SK-N-SH treated with all-trans-retinoic acid at 6 μM for 48 hours (cell line): ENCODE results near the gene VTI1A.

ENCODE experiments used
- ATAC-seq: fragments of 200-7000 bp; cut with Tn5 transposase; 3 replicates; pipeline ENCODE4 v1.9.1; 2020; ENCODE audit warnings: mild to moderate bottlenecking, moderate library complexity
- ARNTL ChIP-seq: fragments of 450-650 bp; formaldehyde crosslinking; IDR thresholded peaks from 2 replicates; pipeline ENCODE4 v1.5.0; 2020; ENCODE audit warnings: low read depth, mild to moderate bottlenecking, moderate library complexity, borderline replicate concordance
- BACH2 ChIP-seq: fragments of 250-450 bp; sonication (Bioruptor Pico); IDR thresholded peaks from 2 replicates; pipeline ENCODE4 v1.9.0; 2021; ENCODE audit warnings: mild to moderate bottlenecking, borderline replicate concordance
- CSDC2 ChIP-seq: fragments of 250-450 bp; sonication (Bioruptor Pico); IDR thresholded peaks from 2 replicates; pipeline ENCODE4 v1.5.0; 2020; ENCODE audit warnings: mild to moderate bottlenecking, moderate library complexity
- ESRRG ChIP-seq: fragments of 250-450 bp; sonication (Bioruptor Pico); IDR thresholded peaks from 2 replicates; pipeline ENCODE4 v1.6.1; 2021; ENCODE audit warnings: mild to moderate bottlenecking
- GLIS3 ChIP-seq: fragments of 250-450 bp; sonication (Bioruptor Pico); IDR thresholded peaks from 2 replicates; pipeline ENCODE4 v1.5.0; 2020; ENCODE audit warnings: mild to moderate bottlenecking, moderate library complexity
- OSR1 ChIP-seq: fragments of 250-450 bp; sonication (Bioruptor Pico); IDR thresholded peaks from 2 replicates; pipeline ENCODE4 v1.8.0; 2022; ENCODE audit warnings: moderate library complexity, mild to moderate bottlenecking, inconsistent platforms
- PPARA ChIP-seq: fragments of 250-450 bp; sonication (Bioruptor Pico); IDR thresholded peaks from 2 replicates; pipeline ENCODE4 v1.5.0; 2020; ENCODE audit warnings: mild to moderate bottlenecking, borderline replicate concordance
- RARB ChIP-seq: fragments of 250-450 bp; sonication (Bioruptor Pico); IDR thresholded peaks from 2 replicates; pipeline ENCODE4 v1.8.0; 2021; ENCODE audit warnings: mild to moderate bottlenecking, moderate library complexity
- SNAI2 ChIP-seq: fragments of 250-450 bp; sonication (Bioruptor Pico); IDR thresholded peaks from 2 replicates; pipeline ENCODE4 v1.5.0; 2020; ENCODE audit warnings: mild to moderate bottlenecking, moderate library complexity
- TCF4 ChIP-seq: fragments of 250-450 bp; sonication (Bioruptor Pico); IDR thresholded peaks from 2 replicates; pipeline ENCODE4 v1.8.0; 2021; ENCODE audit warnings: mild to moderate bottlenecking, moderate library complexity, borderline replicate concordance
- TOX ChIP-seq: fragments of 250-450 bp; sonication (Bioruptor Pico); IDR thresholded peaks from 2 replicates; pipeline ENCODE4 v1.8.0; 2021; ENCODE audit warnings: mild to moderate bottlenecking, moderate library complexity, borderline replicate concordance
- ZC3H10 ChIP-seq: fragments of 250-450 bp; sonication (Bioruptor Pico); IDR thresholded peaks from 2 replicates; pipeline ENCODE4 v1.5.1; 2021; ENCODE audit warnings: mild to moderate bottlenecking, moderate library complexity
- ZFP3 ChIP-seq: fragments of 250-450 bp; sonication (Bioruptor Pico); IDR thresholded peaks from 2 replicates; pipeline ENCODE4 v1.5.0; 2020; ENCODE audit warnings: mild to moderate bottlenecking, moderate library complexity
- ZFP30 ChIP-seq: fragments of 450-650 bp; formaldehyde crosslinking; IDR thresholded peaks from 2 replicates; pipeline ENCODE4 v1.5.0; 2022; ENCODE audit warnings: mild to moderate bottlenecking, moderate library complexity
- ZNF565 ChIP-seq: fragments of 450-650 bp; formaldehyde crosslinking; conservative IDR thresholded peaks from 2 replicates; pipeline ENCODE4 v1.5.0; 2020; ENCODE audit warnings: low read depth, mild to moderate bottlenecking, moderate library complexity
- ZNF70 ChIP-seq: fragments of 450-650 bp; formaldehyde crosslinking; IDR thresholded peaks from 2 replicates; pipeline ENCODE4 v1.5.0; 2020; ENCODE audit warnings: mild to moderate bottlenecking, moderate library complexity
- ZNF8 ChIP-seq: fragments of 450-650 bp; formaldehyde crosslinking; IDR thresholded peaks from 2 replicates; pipeline ENCODE4 v1.5.0; 2020; ENCODE audit warnings: mild to moderate bottlenecking, moderate library complexity
- TF ChIP-seq, protein P1 (sequence below): fragments of 250-450 bp; sonication (Bioruptor Pico); IDR thresholded peaks from 2 replicates; pipeline ENCODE4 v1.8.0; 2021; ENCODE audit warnings: low read depth, mild to moderate bottlenecking, moderate library complexity, borderline replicate concordance
- TF ChIP-seq, protein P2 (sequence below): fragments of 250-450 bp; sonication (Bioruptor Pico); IDR thresholded peaks from 2 replicates; pipeline ENCODE4 v1.5.0; 2020; ENCODE audit warnings: mild to moderate bottlenecking, moderate library complexity
- TF ChIP-seq, protein P3 (sequence below): fragments of 250-450 bp; sonication (Bioruptor Pico); IDR thresholded peaks from 2 replicates; pipeline ENCODE4 v1.5.1; 2021; ENCODE audit warnings: mild to moderate bottlenecking, moderate library complexity
- TF ChIP-seq, protein P4 (sequence below): fragments of 250-450 bp; sonication (Bioruptor Pico); IDR thresholded peaks from 2 replicates; pipeline ENCODE4 v1.8.0; 2020; ENCODE audit warnings: mild to moderate bottlenecking, moderate library complexity, borderline replicate concordance
- TF ChIP-seq, protein P5 (sequence below): fragments of 250-450 bp; sonication (Bioruptor Pico); IDR thresholded peaks from 2 replicates; pipeline ENCODE4 v1.5.1; 2020; ENCODE audit warnings: low read depth, mild to moderate bottlenecking, moderate library complexity

VTI1A gene

DNA sequence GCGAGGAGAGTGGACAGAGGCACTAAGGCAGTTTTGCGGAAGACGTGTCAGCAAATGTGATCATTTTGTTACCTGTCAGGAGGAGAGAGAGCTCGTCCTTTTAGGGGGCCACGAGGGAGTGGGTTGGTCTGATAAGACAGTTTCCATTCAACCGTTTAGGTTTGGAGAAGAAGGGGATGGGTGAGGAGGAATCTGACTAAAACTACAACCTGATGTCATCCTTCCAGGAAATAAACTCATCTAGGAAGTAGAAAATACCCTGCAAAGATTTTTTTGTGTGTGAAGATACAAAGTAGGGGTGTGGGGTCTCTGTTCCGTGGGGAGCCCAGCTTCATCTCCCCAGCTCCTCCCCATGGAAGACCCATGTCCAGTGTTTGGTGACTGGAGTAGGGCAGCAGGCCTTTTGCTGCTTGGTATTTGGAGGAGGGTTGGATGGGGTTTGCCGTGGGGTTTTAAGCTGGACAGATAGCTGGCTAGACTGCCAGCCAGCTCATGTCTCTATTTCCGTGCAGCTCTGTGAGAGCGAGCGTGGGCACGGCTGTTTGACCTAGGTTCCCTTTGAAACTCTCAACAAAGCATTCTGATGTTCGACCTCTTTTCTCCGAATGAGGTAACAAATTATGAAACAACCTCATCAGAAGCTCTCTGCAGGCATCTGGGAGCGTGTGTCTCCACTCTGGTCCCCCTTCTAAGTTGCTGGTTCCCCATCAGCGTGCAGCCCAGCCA is 367.0 kb downstream of the VTI1A start:
- ATAC-seq = no peak
- TF ChIP-seq ZNF8 (CRISPR knock-in tag) (no peak), TOX (CRISPR knock-in tag) (no peak), PPARA (CRISPR knock-in tag) (no peak), TCF4 (no peak), OSR1 (no peak), ZNF70 (CRISPR knock-in tag) (no peak), ZFP30 (CRISPR knock-in tag) (no peak), ZNF565 (CRISPR knock-in tag) (no peak), BACH2 (CRISPR knock-in tag) (no peak), ZFP3 (CRISPR knock-in tag) (no peak), CSDC2 (CRISPR knock-in tag) (no peak), ESRRG (CRISPR knock-in tag) (no peak), GLIS3 (CRISPR knock-in tag) (no peak), ZC3H10 (CRISPR knock-in tag) (no peak), RARB (CRISPR knock-in tag) (no peak)
- TF ChIP-seq, protein P1, sequence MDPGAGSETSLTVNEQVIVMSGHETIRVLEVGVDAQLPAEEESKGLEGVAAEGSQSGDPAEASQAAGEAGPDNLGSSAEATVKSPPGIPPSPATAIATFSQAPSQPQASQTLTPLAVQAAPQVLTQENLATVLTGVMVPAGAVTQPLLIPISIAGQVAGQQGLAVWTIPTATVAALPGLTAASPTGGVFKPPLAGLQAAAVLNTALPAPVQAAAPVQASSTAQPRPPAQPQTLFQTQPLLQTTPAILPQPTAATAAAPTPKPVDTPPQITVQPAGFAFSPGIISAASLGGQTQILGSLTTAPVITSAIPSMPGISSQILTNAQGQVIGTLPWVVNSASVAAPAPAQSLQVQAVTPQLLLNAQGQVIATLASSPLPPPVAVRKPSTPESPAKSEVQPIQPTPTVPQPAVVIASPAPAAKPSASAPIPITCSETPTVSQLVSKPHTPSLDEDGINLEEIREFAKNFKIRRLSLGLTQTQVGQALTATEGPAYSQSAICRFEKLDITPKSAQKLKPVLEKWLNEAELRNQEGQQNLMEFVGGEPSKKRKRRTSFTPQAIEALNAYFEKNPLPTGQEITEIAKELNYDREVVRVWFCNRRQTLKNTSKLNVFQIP (CRISPR knock-in tag) = no peak
- TF ChIP-seq, protein P2, sequence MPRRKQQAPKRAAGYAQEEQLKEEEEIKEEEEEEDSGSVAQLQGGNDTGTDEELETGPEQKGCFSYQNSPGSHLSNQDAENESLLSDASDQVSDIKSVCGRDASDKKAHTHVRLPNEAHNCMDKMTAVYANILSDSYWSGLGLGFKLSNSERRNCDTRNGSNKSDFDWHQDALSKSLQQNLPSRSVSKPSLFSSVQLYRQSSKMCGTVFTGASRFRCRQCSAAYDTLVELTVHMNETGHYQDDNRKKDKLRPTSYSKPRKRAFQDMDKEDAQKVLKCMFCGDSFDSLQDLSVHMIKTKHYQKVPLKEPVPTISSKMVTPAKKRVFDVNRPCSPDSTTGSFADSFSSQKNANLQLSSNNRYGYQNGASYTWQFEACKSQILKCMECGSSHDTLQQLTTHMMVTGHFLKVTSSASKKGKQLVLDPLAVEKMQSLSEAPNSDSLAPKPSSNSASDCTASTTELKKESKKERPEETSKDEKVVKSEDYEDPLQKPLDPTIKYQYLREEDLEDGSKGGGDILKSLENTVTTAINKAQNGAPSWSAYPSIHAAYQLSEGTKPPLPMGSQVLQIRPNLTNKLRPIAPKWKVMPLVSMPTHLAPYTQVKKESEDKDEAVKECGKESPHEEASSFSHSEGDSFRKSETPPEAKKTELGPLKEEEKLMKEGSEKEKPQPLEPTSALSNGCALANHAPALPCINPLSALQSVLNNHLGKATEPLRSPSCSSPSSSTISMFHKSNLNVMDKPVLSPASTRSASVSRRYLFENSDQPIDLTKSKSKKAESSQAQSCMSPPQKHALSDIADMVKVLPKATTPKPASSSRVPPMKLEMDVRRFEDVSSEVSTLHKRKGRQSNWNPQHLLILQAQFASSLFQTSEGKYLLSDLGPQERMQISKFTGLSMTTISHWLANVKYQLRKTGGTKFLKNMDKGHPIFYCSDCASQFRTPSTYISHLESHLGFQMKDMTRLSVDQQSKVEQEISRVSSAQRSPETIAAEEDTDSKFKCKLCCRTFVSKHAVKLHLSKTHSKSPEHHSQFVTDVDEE (CRISPR knock-in tag) = no peak
- TF ChIP-seq, protein P3, sequence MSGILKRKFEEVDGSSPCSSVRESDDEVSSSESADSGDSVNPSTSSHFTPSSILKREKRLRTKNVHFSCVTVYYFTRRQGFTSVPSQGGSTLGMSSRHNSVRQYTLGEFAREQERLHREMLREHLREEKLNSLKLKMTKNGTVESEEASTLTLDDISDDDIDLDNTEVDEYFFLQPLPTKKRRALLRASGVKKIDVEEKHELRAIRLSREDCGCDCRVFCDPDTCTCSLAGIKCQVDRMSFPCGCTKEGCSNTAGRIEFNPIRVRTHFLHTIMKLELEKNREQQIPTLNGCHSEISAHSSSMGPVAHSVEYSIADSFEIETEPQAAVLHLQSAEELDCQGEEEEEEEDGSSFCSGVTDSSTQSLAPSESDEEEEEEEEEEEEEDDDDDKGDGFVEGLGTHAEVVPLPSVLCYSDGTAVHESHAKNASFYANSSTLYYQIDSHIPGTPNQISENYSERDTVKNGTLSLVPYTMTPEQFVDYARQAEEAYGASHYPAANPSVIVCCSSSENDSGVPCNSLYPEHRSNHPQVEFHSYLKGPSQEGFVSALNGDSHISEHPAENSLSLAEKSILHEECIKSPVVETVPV (CRISPR knock-in tag) = no peak
- TF ChIP-seq, protein P4, sequence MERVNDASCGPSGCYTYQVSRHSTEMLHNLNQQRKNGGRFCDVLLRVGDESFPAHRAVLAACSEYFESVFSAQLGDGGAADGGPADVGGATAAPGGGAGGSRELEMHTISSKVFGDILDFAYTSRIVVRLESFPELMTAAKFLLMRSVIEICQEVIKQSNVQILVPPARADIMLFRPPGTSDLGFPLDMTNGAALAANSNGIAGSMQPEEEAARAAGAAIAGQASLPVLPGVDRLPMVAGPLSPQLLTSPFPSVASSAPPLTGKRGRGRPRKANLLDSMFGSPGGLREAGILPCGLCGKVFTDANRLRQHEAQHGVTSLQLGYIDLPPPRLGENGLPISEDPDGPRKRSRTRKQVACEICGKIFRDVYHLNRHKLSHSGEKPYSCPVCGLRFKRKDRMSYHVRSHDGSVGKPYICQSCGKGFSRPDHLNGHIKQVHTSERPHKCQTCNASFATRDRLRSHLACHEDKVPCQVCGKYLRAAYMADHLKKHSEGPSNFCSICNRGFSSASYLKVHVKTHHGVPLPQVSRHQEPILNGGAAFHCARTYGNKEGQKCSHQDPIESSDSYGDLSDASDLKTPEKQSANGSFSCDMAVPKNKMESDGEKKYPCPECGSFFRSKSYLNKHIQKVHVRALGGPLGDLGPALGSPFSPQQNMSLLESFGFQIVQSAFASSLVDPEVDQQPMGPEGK (CRISPR knock-in tag) = no peak

DNA sequence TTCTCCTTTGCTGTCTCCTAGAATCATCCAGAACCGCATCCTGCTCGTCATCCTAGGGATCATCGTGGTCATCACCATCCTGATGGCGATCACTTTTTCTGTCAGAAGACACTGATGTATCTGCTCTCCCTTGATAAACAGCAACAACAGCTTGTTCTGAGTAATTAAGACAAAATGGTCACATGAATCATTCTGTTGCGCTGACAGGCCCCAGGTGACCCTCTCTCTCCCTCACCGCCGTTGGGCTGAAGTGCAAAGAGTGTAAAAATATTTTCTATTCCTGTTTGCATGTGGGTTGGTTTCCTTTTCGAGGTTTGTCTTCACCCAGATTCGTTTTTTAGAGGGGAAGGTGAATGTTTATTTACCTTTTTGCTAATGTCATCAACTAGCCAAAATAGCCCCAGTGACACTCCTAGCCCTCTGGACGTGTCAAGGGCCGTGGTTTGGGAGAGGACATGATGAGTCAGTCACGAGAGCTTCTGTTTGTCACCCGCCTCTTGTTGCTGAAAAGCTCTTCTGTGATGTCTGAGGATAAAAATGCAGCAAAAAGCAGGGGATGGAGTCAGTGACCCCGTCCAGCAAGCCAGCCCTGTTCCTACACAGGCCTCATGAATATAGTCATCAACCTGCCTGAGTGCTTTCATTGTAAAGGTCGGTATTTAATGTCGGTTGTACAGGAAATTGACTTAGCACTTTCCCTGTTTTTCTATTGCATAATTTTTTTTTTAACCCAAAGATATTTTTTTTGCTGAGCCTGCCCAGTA is 368.4 kb downstream of the VTI1A start:
- ATAC-seq = no peak
- TF ChIP-seq ESRRG (CRISPR knock-in tag) = no peak
- TF ChIP-seq, protein P2 (CRISPR knock-in tag) = no peak
- no peak for TF ChIP-seq ARNTL (CRISPR knock-in tag)
- no peak for TF ChIP-seq RARB (CRISPR knock-in tag)
- TF ChIP-seq, protein P5, sequence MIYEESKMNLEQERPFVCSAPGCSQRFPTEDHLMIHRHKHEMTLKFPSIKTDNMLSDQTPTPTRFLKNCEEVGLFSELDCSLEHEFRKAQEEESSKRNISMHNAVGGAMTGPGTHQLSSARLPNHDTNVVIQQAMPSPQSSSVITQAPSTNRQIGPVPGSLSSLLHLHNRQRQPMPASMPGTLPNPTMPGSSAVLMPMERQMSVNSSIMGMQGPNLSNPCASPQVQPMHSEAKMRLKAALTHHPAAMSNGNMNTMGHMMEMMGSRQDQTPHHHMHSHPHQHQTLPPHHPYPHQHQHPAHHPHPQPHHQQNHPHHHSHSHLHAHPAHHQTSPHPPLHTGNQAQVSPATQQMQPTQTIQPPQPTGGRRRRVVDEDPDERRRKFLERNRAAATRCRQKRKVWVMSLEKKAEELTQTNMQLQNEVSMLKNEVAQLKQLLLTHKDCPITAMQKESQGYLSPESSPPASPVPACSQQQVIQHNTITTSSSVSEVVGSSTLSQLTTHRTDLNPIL (CRISPR knock-in tag) = no peak
- TF ChIP-seq, protein P1 (CRISPR knock-in tag) = no peak
- TF ChIP-seq SNAI2 (CRISPR knock-in tag) = no peak
- TF ChIP-seq ZNF70 (CRISPR knock-in tag) = no peak
- no peak for TF ChIP-seq BACH2 (CRISPR knock-in tag)
- TF ChIP-seq ZNF8 (CRISPR knock-in tag) = no peak
- no peak for TF ChIP-seq ZNF565 (CRISPR knock-in tag)
- TF ChIP-seq, protein P3 (CRISPR knock-in tag) = no peak
- no peak for TF ChIP-seq TOX (CRISPR knock-in tag)
